DMS153 treated with DMSO at 0.1 percent for 48 hours (cell line): ENCODE results near the gene XYLT1.

ENCODE experiments used
- DNase-seq: peaks from one replicate; lab custom pipeline; 2025; ENCODE audit not compliant: unreplicated experiment; lab: John Stamatoyannopoulos, UW

XYLT1 gene

GRCh38 chr16:17269439-17269838 is 201.3 kb downstream of the XYLT1 start:
- no peak for DNase-seq

DNA sequence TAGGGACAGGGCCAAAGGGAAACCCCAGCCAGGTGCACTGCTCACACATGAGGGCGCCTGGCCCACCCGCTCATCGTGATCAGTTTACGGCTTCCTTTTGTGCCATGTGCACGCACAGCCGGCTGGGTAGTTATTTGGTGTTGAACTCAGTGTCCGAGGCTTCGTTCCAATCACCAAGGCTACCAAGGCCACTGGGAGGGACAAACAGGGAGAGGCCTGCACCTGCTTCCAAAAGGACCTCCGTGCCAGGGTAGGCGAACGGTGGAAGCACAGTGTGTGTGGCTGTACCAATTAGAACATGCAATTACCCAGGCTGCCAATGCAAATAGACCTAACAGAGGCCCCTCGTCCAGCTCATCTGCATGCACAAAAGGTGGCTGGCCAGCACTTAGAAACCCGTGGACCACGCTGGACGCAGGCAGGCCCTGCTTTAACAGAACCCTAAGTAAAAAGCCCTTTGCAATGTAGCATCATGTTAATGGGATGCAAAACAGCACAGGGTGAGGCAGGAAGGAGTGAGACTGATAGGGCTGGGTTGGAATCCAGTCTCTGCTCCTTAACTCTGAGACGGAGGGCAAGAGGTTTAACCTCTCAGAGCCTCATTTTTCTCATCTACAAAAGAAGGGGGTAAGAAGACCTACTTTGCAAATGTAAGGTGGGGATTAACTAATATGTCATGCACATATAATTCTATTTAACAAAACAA is 204.0 kb downstream of the XYLT1 start:
- DNase-seq = no peak

DNA sequence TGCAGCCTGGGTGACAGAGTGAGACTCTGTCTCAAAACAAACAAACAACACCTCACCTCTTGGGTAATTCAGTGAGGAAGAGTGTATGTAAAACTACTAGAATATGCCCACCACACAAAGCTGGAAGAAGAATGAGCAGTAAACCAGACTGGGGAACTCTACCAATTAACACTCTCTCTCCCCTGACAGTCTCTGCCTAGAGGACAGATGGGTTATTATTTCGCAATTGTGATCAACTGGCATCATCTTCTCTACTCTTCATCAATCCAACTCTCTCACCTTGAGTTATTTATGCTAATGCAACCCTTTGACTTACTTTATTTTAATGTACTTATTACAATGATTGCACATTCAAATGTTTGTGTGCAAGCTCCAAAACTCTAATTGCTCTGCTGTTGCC is 205.6 kb downstream of the XYLT1 start:
- DNase-seq = no peak

- no peak for DNase-seq
Measured at GRCh38 chr16:17261197-17261858, 209.4 kb downstream of the XYLT1 start.

DNA sequence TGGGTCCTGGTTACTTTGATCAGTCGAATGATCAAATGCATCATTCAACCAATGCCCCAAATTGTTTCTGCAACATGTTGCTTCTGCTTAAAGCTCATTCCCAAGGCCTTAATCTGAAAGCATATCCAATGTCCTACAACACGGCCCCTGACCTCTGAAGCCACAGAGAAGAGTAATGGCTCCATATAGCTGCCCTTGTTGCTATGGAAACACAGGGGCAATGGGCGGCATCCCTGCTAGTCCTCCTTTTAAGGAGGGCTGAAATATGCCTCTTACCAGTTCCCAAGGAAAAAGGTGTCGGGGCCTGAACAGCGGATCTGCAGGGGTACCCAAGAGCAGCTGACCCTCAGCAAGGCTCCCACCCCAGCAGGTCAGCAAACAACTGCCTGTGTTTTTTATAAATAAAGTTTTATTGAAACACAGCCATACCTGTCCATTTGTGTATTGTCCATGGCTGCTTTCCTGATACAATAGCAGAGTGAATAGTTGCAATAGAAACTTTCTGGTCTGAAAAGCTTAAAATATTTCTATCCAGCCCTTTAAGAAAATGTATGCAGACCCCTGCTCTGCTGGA is 210.4 kb downstream of the XYLT1 start:
- no peak for DNase-seq

DNA sequence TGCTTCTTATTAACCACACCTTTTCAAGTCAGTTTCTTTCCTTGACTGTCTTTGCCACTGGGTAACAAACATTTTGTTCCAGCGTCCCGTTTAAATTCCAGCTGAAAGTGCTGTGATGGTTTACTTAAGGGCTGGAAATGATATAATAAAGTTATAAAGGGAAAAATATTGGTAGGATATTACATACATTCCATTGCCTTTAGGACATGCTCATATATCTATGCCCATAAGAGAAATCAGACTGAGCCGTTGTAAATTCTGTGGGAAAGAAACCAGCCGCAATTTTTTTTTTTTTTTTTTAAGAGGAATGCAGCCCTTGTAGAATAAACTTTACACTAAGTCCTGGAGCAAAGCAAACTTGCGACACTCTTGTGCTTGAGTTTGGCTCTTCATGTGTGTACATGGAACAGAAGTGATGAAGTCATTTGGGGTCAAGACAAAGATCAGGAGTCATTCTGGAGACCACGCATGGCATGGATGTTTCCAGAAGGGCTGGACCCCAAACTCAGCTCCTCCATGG is 210.9 kb downstream of the XYLT1 start:
- no peak for DNase-seq

- no peak for DNase-seq
Measured at GRCh38 chr16:17258848-17259713, 211.7 kb downstream of the XYLT1 start.

DNA sequence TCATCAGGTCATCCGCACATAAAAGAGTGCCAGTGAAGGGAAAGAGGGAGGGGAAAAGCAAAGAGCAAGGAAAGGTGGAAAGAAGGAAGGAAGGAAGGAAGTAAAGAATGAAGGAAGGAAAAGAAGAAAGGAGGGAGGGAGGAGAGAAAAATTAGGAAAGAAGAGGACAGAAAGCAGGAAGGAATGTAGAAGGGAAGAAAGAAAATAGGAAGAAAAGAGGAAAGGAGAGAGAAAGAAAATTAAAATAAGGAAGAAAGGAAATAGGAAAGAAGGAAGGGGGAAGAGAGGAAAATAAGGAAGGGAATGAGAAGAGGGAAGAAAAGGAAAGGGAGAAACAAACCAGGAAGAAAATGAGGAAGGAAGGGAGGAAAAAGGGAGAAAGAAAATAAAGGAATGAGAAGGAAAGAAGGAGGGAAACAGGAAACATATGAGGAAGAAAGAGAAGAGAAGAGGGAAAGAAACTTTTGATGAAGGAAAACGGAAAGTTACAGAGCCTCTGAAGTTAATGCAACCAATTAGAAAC is 212.6 kb downstream of the XYLT1 start:
- DNase-seq = no peak

DNA sequence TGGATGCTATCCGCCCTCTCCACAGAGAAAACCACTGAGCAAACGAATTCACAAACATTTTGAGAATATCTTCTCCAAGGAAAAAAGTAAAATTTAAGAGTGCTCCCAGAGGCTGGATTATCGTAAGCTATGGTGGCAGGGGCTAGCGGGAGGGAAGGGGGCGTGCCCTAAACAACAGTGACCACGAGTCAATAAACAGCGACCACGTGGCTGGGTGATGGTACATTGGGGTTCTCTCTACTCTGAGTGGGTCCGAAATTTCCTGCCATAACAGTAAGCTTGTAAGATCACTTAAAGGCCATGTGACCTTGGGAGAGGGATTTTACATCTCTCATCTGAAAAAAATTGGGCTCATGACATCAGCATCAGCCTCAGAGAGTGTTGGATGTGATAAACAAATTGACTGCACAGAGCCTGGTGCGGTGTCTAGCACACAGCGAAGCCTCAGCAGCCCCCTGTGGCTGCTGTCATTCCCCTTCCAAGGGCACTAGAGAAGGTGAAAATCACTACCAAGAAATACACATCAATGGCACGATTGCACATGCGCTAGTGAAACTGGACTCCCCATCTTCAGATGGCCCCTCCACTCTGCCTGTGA is 213.2 kb downstream of the XYLT1 start:
- no peak for DNase-seq

DNA sequence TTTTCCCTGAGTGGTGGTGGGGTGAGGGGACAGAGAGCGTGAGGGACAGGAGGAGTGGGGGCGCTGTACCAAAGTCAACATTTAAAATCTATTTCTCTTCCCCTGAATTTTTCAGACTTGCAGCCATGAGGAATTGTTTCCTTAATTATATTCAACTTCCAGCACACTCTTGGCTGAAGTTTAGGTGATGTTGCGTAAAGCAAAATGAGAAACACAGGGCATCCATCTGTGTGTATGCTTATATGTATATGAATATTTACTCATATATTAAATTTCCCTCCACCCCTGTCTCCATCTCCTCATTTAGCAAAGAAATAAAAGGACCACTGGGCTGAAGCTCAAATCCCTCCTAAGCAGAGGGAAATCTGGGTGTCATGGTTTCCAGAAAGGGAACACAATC is 218.1 kb downstream of the XYLT1 start:
- DNase-seq = no peak

GRCh38 chr16:17252064-17252463 is 218.7 kb downstream of the XYLT1 start:
- DNase-seq = no peak

- DNase-seq = no peak
Measured at GRCh38 chr16:17251496-17251895, 219.3 kb downstream of the XYLT1 start.

GRCh38 chr16:17246974-17247732 is 223.6 kb downstream of the XYLT1 start:
- DNase-seq = no peak

GRCh38 chr16:17246268-17246885 is 224.4 kb downstream of the XYLT1 start:
- no peak for DNase-seq

DNA sequence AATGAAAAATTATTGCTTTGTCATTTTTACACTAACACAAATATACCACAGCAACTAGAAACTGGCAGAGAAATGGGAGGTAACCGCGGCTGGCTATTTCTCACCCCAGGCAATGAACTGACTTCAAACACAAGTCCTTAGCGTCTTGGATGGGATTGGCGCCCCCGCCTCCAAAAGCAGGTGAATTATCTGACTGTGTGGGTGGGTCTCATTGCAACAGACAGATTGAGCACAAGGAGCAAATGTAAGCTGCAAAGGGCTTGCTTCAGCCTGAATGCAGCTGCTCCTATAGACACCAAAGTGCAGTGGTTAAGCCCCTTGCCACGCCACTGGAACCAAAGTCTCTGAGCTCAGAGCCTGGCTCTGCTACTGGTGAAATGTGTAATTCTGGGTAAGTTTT is 225.0 kb downstream of the XYLT1 start:
- no peak for DNase-seq

- no peak for DNase-seq
Measured at GRCh38 chr16:17244872-17245551, 225.7 kb downstream of the XYLT1 start.

- no peak for DNase-seq
Measured at GRCh38 chr16:17241264-17241835, 229.4 kb downstream of the XYLT1 start.

DNA sequence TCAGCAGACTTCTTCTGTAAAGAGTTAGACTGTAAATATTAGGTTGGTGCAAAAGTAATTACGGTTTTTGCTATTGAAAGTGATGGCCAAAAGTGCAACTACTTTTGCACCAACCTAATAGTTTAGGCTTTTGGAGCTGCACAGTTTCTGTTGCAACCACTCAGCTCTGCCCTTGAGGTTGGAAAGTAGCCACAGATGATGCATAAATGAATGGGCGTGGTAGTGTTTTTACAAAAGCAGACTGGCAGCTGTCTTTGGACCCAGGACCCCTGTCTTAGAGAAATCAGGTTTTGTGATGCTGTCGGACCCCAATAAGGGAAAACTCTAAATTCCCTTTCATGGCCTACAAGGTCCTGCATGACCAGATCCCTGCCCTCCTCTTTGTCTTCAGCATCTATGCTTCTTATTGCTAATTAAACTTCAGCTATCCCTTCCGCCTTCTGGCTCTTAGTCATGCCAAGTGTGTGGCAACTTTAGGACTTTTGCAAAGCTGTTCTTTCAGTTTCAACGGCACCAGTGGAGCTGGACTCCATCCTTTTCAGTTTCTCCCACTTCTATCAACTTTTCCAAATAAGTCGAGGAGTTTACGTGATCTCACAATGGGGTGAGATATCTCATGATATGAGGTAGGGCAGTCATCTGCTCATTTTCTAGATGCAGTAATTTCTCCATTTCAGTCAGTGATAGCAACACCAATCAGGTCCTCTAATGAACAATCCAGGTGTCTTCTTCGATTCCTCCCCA is 232.3 kb downstream of the XYLT1 start:
- no peak for DNase-seq
